GM23338 (cell line): ENCODE measurements around the gene RASSF4.

Experiments
- CTCF ChIP-seq, 2 experiments: fragments of 200-600 bp in 1 of 2; sonication (generic) in 1 of 2; conservative IDR thresholded peaks; 2 replicates each; pipeline versions ENCODE4 v1.5.1 to v1.6.1; 2016 to 2017; ENCODE audit warnings: antibody characterized with exemption in 2 of 2, low read depth in 2 of 2, mild to moderate bottlenecking in 2 of 2, moderate library complexity in 1 of 2
- EZH2 ChIP-seq: fragments of 200-600 bp; sonication (generic); IDR thresholded peaks from one replicate; pipeline ENCODE4 v1.8.0; 2017; ENCODE audit warnings: antibody characterized with exemption, mild to moderate bottlenecking, low read depth; ENCODE audit not compliant: unreplicated experiment

GRCh38 chr10:45005284-45005683 lies 45.7 kb downstream of the RASSF4 start:
- no peak for TF ChIP-seq CTCF (conservative IDR thresholded peaks at IDR 0.05; ENCODE audit: low read depth in 2 of 2)
- no peak for TF ChIP-seq EZH2
